Muscle of leg (tissue), 11 donors: ENCODE measurements around the gene ZBTB8A. TPM values are rescaled to one million over a fixed set of nuclear protein-coding genes. Genes with fewer than 3 reads are reported as not detected.
A peak's percentile ranks its signal among the peaks of the same experiment; 100 is the strongest.

Experiments
- DNase-seq: peaks from one replicate; pipeline ENCODE4 v3.0.0; 2013
- H3K27ac ChIP-seq: one replicate; pipeline ENCODE4 v1.5.1; 2013; ENCODE audit warnings: mild to moderate bottlenecking, low read length, control low read depth
- H3K27me3 ChIP-seq: one replicate; pipeline ENCODE4 v1.6.1; 2013; ENCODE audit warnings: low read length; ENCODE audit not compliant: control insufficient read depth, insufficient read depth
- H3K36me3 ChIP-seq: one replicate; pipeline ENCODE4 v1.6.1; 2013; ENCODE audit warnings: low read length; ENCODE audit not compliant: control insufficient read depth, insufficient read depth
- H3K4me1 ChIP-seq: one replicate; pipeline ENCODE4 v1.6.1; 2013; ENCODE audit warnings: low read length; ENCODE audit not compliant: control insufficient read depth, insufficient read depth
- H3K4me3 ChIP-seq: one replicate; pipeline ENCODE4 v1.5.1; 2013; ENCODE audit warnings: low read length, control low read depth
- H3K9me3 ChIP-seq: replicated peaks from 2 replicates; pipeline ENCODE4 v1.6.1; 2013; ENCODE audit warnings: low read depth, low read length; ENCODE audit not compliant: control insufficient read depth
- WGBS: methylation state at CpG from one replicate; pipeline ENCODE4 v1.1.5; 2013; ENCODE audit warnings: missing lambda C conversion rate; ENCODE audit not compliant: insufficient coverage; 5-methylcytosine and 5-hydroxymethylcytosine counted together
- polyA plus RNA-seq, 8 donors: library from polyadenylated mRNA; unstranded; fragments of 120-200 nt; gene quantifications; one replicate each; pipeline versions ENCODE4 v1.2.1 to v1.2.3, GENCODE V29; 2013; ENCODE audit warnings: inconsistent platforms in 1 of 8, low replicate concordance in 1 of 8; ENCODE audit not compliant: insufficient read length in 8 of 8, insufficient read depth in 1 of 8
- total RNA-seq: library from RNA; stranded (reverse); fragments of 120-200 nt; gene quantifications from one replicate; pipeline ENCODE4 v1.2.4, GENCODE V29; 2013

ZBTB8A gene
- total and polyA plus RNA-seq, 9 donors, result 5.9 to 13.4 (median 9.3) TPM

- Histone ChIP-seq H3K27ac (peak overlapping the region; percentile 96), H3K36me3 (peaks cover 32% of the 10 kb centered on the region)
- DNase-seq, result no peak
Measured at GRCh38 chr1:32651461-32652073, 112.3 kb downstream of the ZBTB8A start.

DNA sequence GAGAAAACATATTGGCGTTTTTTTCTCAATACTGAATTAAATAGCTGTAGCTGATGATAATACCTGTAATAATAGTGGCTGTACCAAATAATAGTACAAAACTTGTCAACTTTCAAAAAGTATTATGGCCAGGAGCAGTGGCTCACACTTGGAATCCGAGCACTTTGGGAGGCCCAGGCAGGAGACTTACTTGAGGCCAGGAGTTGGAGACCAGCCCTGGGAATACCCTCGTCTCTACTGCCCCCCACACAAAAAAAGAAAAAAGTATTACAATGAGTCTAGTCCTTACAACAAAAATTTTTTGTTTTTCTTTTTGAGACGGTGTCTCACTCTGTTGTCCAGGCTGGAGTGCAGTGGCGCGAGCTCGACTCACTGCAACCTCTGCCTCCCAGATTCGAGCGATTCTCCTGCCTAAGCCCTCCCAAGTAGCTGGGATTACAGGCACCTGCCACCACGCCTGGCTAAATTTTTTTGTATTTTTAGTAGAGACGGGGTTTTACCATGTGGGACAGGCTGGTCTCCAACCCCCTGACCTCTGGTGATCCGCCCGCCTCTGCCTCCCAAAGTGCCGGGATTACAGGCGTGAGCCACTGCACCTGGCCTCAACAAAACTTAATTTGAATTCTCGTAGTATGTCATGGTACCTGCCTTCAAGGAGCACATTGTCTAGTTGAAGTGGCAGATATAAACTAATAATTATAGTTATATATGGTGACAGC is 113.2 kb downstream of the ZBTB8A start:
- peaks cover 15% of the 10 kb centered on the region for H3K4me1 ChIP-seq
- peak overlapping the region; percentile 81 for H3K4me3 ChIP-seq
- peaks cover 40% of the 10 kb centered on the region for H3K36me3 ChIP-seq
- DNase-seq, result no peak
- 70% methylated on average over 5 of the region's 16 CpGs for WGBS
- no peaks in the 10 kb centered on the region for H3K9me3 ChIP-seq
- peak overlapping the region; percentile 96 for H3K27ac ChIP-seq
- H3K27me3 ChIP-seq, result no peaks in the 10 kb centered on the region

More at GRCh38 chr1:32651461-32652073, 112.3 kb downstream of the ZBTB8A start:
- Histone ChIP-seq H3K4me1 (peaks cover 15% of the 10 kb centered on the region), H3K27me3 (no peaks in the 10 kb centered on the region), H3K4me3 (peak overlapping the region; percentile 81), H3K9me3 (no peaks in the 10 kb centered on the region)
- 0% methylated on average over 24 of the region's 43 CpGs for WGBS

Other genes with a start within 250 kb of the ZBTB8A start
- gene HDAC1, start 247.3 kb upstream of the ZBTB8A start, total RNA-seq, result 31.2 TPM
- 10 to 100 TPM; 29.2 to 46.5 (median 41.2) TPM for gene HDAC1, start 247.3 kb upstream of the ZBTB8A start, polyA plus RNA-seq
- 50.1 TPM for gene MARCKSL1, start 203.2 kb upstream of the ZBTB8A start, total RNA-seq
- gene MARCKSL1, start 203.2 kb upstream of the ZBTB8A start, polyA plus RNA-seq, result 100 to 1,000 TPM; 147 to 210 (median 175) TPM
- gene FAM229A, start 176.9 kb upstream of the ZBTB8A start, total RNA-seq, result 5.3 TPM
- gene FAM229A, start 176.9 kb upstream of the ZBTB8A start, polyA plus RNA-seq, result 10 to 100 TPM in 1 of 8 donors, 1 to 10 TPM in 7; 3.3 to 10.4 (median 5.9) TPM
- gene TSSK3, start 176.9 kb upstream of the ZBTB8A start, total RNA-seq, result 1.2 TPM
- gene TSSK3, start 176.9 kb upstream of the ZBTB8A start, polyA plus RNA-seq, result 1 to 10 TPM in 7 of 8 donors, under 1 TPM in 1; 0.55 to 3.6 (median 1.9) TPM
- gene BSDC1, start 145.0 kb upstream of the ZBTB8A start, total RNA-seq, result 41.4 TPM
- gene BSDC1, start 145.0 kb upstream of the ZBTB8A start, polyA plus RNA-seq, result 10 to 100 TPM; 32.6 to 48.3 (median 41.2) TPM
- 0.13 TPM for gene ZBTB8B, start 74.4 kb upstream of the ZBTB8A start, total RNA-seq
- gene ZBTB8B, start 74.4 kb upstream of the ZBTB8A start, polyA plus RNA-seq, result under 1 TPM; 0.06 to 0.19 (median 0.12) TPM
- gene ZBTB8OS, start 111.1 kb downstream of the ZBTB8A start, total RNA-seq, result 30.2 TPM
- 10 to 100 TPM; 20.6 to 27.1 (median 23.7) TPM for gene ZBTB8OS, start 111.1 kb downstream of the ZBTB8A start, polyA plus RNA-seq
- gene RBBP4, start 111.8 kb downstream of the ZBTB8A start, total RNA-seq, result 97.2 TPM
- 100 to 1,000 TPM; 132 to 175 (median 145) TPM for gene RBBP4, start 111.8 kb downstream of the ZBTB8A start, polyA plus RNA-seq
- 46.3 TPM for gene SYNC, start 163.3 kb downstream of the ZBTB8A start, total RNA-seq
- gene SYNC, start 163.3 kb downstream of the ZBTB8A start, polyA plus RNA-seq, result 10 to 100 TPM; 24.2 to 38.3 (median 33.2) TPM